Neutrophil (primary cell): ENCODE measurements around the gene CNTNAP2.

ENCODE experiments used
- H3K27ac ChIP-seq: fragments of 200-600 bp; sonication (generic); 2 replicates; pipeline ENCODE4 v1.5.1; 2016; ENCODE audit warnings: mild to moderate bottlenecking, moderate library complexity
- H3K27me3 ChIP-seq: fragments of 200-600 bp; sonication (generic); 2 replicates; pipeline ENCODE4 v1.6.0; 2016; ENCODE audit warnings: mild to moderate bottlenecking
- H3K36me3 ChIP-seq: fragments of 200-600 bp; sonication (generic); 2 replicates; pipeline ENCODE4 v1.5.1; 2017
- H3K4me1 ChIP-seq, 2 experiments: fragments of 200-600 bp in 1 of 2; sonication (generic) in 1 of 2; 1 replicate in 1 of 2; 2 replicates in 1 of 2; pipeline versions ENCODE4 v1.5.1 to v1.6.1; 2013 to 2016; ENCODE audit warnings: low read depth in 1 of 2, low read length in 1 of 2, mild to moderate bottlenecking in 1 of 2, moderate library complexity in 1 of 2; ENCODE audit not compliant: control insufficient read depth in 1 of 2, insufficient read depth in 1 of 2
- H3K4me3 ChIP-seq, 2 experiments: fragments of 200-600 bp in 1 of 2; sonication (generic) in 1 of 2; 1 replicate in 1 of 2; 2 replicates in 1 of 2; pipeline ENCODE4 v1.5.1; 2013 to 2016; ENCODE audit warnings: low read depth in 1 of 2, low read length in 1 of 2, mild to moderate bottlenecking in 1 of 2, moderate library complexity in 1 of 2
- H3K9me3 ChIP-seq: fragments of 200-600 bp; sonication (generic); 2 replicates; pipeline ENCODE4 v1.5.1; 2016
- CTCF ChIP-seq: fragments of 200-600 bp; sonication (generic); IDR thresholded peaks from 2 replicates; pipeline ENCODE4 v1.5.1; 2016; ENCODE audit warnings: antibody characterized with exemption

CNTNAP2 gene

GRCh38 chr7:147485660-147486210 is 1369.1 kb downstream of the CNTNAP2 start:
- H3K27me3 ChIP-seq, result no peaks in the 10 kb centered on the region
- H3K4me3 ChIP-seq, result no peak overlapping the region
- H3K4me1 ChIP-seq, result no peaks in the 10 kb centered on the region
- H3K27ac ChIP-seq, result no peak overlapping the region
- no peaks in the 10 kb centered on the region for H3K36me3 ChIP-seq
- H3K9me3 ChIP-seq, result no peaks in the 10 kb centered on the region
- no peak for TF ChIP-seq CTCF

- Histone ChIP-seq H3K36me3 (no peaks in the 10 kb centered on the region), H3K27me3 (no peaks in the 10 kb centered on the region), H3K4me3 (no peak overlapping the region), H3K27ac (no peak overlapping the region), H3K4me1 (no peaks in the 10 kb centered on the region), H3K9me3 (no peaks in the 10 kb centered on the region)
- TF ChIP-seq CTCF, result no peak
Measured at GRCh38 chr7:147492606-147493005, 1376.0 kb downstream of the CNTNAP2 start.

GRCh38 chr7:147496209-147496608 is 1379.6 kb downstream of the CNTNAP2 start:
- H3K27me3 ChIP-seq, result no peaks in the 10 kb centered on the region
- H3K9me3 ChIP-seq, result no peaks in the 10 kb centered on the region
- H3K36me3 ChIP-seq, result no peaks in the 10 kb centered on the region
- no peaks in the 10 kb centered on the region for H3K4me1 ChIP-seq
- H3K4me3 ChIP-seq, result no peak overlapping the region
- H3K27ac ChIP-seq, result no peak overlapping the region
- no peak for TF ChIP-seq CTCF

GRCh38 chr7:147497246-147497645 is 1380.6 kb downstream of the CNTNAP2 start:
- TF ChIP-seq CTCF, result no peak
- Histone ChIP-seq H3K27ac (no peak overlapping the region), H3K27me3 (no peaks in the 10 kb centered on the region), H3K9me3 (no peaks in the 10 kb centered on the region), H3K36me3 (no peaks in the 10 kb centered on the region), H3K4me1 (no peaks in the 10 kb centered on the region), H3K4me3 (no peak overlapping the region)

- Histone ChIP-seq H3K4me3 (no peak overlapping the region), H3K27ac (no peak overlapping the region), H3K27me3 (no peaks in the 10 kb centered on the region), H3K36me3 (no peaks in the 10 kb centered on the region), H3K4me1 (no peaks in the 10 kb centered on the region), H3K9me3 (no peaks in the 10 kb centered on the region)
- TF ChIP-seq CTCF, result no peak
Measured at GRCh38 chr7:147498081-147498480, 1381.5 kb downstream of the CNTNAP2 start.

- H3K9me3 ChIP-seq, result peaks cover 7% of the 10 kb centered on the region
- no peak overlapping the region for H3K27ac ChIP-seq
- H3K4me1 ChIP-seq, result no peaks in the 10 kb centered on the region
- H3K36me3 ChIP-seq, result no peaks in the 10 kb centered on the region
- H3K27me3 ChIP-seq, result no peaks in the 10 kb centered on the region
- no peak overlapping the region for H3K4me3 ChIP-seq
- no peak for TF ChIP-seq CTCF
Measured at GRCh38 chr7:147509035-147509501, 1392.5 kb downstream of the CNTNAP2 start.
